Measurements from ENCODE around the gene ZNF501.
A peak's percentile ranks its signal among the peaks of the same experiment; 100 is the strongest.

ZNF501 gene

GRCh38 chr3:44729384-44729910 is at the start of gene ZNF501:
Gene ZNF501, plus strand, starts transcription at chr3:44729635. Its CDS starts 4,787 bp downstream, at chr3:44734422.
- peak; percentile 82 for DNase-seq

DNA sequence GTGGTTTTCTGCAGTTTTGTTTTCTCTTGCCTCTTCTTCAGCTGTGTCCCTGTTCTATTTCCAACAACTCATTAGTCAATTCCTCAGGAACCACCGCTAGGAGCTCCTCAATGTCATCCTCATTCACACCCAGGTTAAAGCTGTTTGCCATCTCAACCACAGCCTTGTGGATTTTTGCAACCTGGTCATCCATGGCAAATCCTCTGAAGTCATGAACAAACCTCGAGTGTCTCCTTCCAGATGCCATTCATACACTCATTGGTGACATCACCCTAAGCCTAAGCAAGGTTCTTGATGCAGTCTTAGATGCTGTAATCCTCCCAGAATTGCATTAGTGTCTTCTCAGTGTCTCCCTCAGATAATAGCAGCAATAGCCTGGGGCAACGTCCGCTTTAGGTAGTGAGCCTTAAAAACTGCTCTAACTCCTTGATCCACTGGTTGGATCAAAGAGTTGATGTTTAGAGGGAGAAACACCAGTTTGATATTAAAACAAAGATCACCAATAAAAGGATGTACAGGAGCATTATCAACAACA is 48.4 kb upstream of the ZNF501 start:
- DNase-seq, result no peak

DNA sequence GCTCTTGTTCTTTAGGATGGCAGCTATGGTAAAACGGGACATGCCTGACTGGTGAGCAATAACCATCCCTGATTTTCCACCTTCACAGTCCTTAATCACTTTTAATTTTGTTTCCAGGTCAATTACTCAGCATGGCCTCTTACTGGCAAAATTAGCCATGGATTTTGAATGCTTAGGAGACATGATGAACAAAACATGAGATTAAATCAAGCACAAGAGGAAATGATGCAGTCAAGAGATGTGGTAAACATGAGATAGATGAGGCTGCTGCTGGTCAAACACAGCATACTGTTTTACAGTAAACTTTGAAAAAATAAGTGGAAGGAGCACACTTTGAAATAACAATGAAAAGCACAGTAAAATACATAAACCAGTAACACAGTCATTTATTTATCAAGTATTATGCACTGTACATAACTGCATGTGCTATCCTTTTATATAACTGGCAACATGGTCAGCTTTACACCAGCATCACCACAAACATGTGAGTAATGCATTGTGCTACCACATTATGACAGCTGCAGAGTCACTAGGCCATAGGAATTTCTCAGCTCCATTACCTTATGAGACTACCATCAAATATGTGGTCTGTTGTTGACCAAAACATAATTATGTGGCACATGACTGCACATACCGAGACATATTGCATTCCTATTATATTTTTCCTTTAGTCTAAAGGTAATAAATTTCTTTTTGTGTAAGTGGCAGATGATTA is 47.1 kb upstream of the ZNF501 start:
- DNase-seq, result no peak

DNA sequence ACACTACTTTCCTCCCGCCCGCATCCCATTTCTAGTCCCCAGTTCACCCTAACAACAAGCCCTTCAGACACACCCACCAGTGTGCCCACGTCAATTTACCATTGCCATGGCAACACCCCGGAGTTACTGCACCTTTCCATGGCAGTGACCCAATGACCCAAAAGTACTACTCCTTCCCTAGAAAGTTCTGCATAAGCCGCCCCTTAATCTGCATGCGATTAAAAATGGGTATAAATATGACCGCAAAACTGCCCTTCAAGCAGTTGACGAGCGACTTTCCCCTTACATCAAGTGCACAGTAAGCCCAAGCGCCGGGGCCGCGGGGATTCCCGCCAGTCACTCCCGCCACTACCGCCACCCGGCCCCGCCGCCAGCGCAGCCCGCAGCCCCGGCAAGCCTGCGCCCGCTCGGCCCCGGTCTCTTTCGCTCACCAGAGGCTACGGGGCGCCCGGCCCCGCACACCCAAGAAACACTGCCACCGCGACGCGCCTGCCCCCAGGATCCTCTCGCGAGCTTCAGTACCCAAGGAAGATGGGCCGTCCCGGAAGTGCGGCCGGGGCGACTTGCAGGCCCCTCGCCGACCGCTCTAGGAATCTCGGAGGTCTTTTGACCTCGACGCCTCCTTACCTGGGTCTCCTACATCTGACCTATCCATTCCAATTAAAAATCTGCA is 44.2 kb upstream of the ZNF501 start:
- peak; percentile 49 for DNase-seq

- no peak for DNase-seq
Observed at GRCh38 chr3:44687898-44688297, 41.5 kb upstream of the ZNF501 start.

DNA sequence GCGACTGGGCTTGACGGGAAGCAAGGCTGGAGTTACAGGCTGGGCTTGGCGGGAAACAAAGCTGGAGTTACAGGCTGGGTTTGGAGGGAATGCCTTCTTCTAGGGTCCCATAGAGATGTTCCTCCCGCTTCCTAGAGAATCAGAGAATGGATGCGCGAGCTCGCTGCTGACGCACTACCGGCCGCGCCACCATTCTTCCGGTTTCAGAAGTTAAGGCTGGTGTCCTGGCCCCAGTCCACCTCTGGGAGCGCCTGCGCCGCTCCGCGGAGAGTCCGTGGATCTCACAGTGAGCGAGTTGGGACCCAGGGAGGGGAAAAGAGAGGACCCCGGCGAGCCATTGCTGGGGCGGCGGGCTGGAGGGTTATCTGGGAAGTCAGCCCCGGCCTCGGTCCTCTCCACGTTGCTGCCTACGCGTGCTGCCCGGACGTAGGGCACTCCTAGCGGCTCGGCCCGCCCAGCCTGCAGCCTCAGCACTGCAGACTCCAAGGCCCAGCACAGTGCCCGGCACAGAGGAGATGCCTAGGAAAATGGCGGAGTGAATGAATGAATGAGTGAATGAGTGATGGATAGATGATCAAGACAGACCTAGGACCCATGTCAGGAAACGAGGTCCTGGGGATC is 16.9 kb upstream of the ZNF501 start, which contains the start of gene ZNF502:
ZNF502 (plus strand) TSS at position 206 of the 621 bp plus-strand sequence. CDS start 7,602 bp downstream, outside the sequence.
- peak; percentile 54 for DNase-seq

- DNase-seq, result no peak
Observed at GRCh38 chr3:44721231-44722102, 8.0 kb upstream of the ZNF501 start.

GRCh38 chr3:44722103-44722401 is 7.4 kb upstream of the ZNF501 start:
- no peak for DNase-seq

DNA sequence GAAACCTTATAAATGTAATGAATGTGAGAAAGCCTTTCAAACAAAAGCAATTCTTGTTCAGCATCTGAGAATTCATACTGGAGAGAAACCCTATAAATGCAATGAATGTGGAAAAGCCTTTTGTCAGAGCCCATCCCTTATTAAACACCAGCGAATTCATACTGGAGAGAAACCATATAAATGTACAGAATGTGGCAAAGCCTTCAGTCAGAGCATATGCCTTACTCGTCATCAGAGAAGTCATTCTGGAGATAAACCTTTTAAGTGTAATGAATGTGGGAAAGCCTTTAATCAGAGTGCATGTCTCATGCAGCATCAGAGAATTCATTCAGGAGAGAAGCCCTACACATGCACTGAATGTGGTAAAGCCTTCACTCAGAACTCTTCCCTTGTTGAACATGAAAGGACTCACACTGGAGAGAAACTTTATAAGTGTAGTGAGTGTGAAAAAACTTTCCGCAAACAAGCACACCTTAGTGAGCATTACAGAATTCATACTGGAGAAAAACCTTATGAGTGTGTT is 5.3 kb downstream of the ZNF501 start:
- DNase-seq, result no peak

GRCh38 chr3:44761101-44761423 is 31.6 kb downstream of the ZNF501 start:
- DNase-seq, result no peak

DNA sequence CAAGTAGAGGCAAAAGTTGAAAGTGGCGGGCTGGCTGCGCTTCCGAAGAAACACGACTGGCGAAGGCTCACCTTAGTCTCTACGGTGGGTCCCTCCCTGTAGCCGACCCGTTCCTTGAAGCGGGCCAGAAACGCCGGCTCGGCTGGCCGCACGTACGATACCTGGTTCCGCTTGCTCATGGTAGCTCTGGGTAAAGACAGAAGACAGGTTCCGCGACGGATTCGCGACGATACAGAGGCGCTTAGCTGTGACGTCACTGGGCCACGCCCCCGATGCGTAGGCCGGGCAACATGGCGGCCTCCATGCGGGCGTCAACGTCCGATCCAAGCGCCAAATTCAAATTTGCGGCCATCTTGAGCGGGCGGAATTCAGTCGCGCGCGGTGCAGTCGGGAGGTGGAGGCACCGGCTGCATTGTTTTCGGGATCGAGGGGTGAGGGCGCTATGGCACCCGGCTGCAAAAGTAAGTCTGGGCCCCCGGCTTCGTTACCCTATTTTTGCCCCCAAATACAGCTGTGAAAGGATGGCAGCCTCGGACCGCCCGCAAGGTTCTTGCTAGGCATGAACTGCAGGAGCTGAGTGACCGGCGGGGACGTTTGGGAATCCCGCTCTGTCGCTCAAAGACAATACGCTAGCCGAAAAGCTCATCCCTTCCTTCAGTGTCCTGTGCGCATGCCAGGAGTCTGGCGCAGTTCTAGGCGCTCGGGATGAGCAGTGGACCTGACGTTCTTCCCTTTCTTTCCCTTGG is 32.2 kb downstream of the ZNF501 start, which contains the start of the genes KIAA1143 and KIF15:
KIAA1143 (minus strand) TSS at position 196 of the 746 bp plus-strand sequence; CDS start at position 179, 17 bp downstream.
KIF15 (plus strand) TSS at position 371 of the 746 bp plus-strand sequence; CDS start at position 443, 72 bp downstream.
- peak; percentile 99 for DNase-seq

- DNase-seq, result no peak
Observed at GRCh38 chr3:44762170-44762677, 32.8 kb downstream of the ZNF501 start.

GRCh38 chr3:44762690-44763089 is 33.3 kb downstream of the ZNF501 start:
- DNase-seq, result no peak

DNA sequence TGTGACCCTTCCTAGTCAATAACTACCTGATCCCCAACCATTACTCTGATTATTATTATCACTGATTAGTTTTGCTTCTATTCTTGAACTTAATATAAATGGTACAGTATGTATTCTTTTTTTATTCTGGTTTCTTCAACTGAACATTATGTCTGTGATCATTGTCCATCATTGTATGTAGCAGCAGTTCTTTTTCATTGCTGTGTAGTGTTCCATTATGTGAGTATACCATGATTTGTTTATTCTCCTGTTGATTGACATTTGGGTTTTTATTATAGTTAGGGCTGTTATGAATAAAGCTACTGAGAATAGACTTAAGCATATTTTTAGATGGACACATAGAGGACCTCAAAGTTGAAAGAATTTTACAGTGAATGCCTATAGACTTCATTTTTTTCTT is 34.8 kb downstream of the ZNF501 start:
- DNase-seq, result no peak

GRCh38 chr3:44771424-44772098 is 42.1 kb downstream of the ZNF501 start:
- DNase-seq, result no peak

DNA sequence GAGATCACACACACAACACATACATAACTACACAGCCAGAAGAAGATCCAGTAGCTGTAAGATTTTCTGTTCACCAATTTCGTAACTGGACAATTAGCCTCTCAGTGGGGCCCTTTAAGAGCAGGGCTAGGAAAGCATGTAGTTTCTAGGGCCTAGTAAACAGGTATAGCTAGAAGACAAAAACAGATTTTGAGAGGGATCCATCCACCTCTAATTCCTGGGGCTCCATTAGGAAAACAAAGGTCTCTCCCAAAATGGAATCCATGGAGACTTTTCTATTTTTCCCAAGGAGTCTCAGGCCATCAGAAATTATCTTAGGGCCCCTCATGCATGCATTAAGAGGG is 42.6 kb downstream of the ZNF501 start:
- no peak for DNase-seq

GRCh38 chr3:44782891-44783290 is 53.5 kb downstream of the ZNF501 start:
- no peak for DNase-seq

Measured in activated CD8-positive, alpha-beta memory T cell treated with anti-CD3 and anti-CD28 coated beads, Interleukin-2, amount 50 U/mL, for 4 hours (primary cell).